CD4-positive, alpha-beta T cell treated with Interleukin-6 for 4 hours (primary cell): ENCODE results near the gene PGAP1.

ENCODE experiments used
- DNase-seq: peaks from one replicate; pipeline ENCODE4 v3.0.0-alpha.2; 2020; ENCODE audit warnings: mixed read lengths

PGAP1 gene

DNA sequence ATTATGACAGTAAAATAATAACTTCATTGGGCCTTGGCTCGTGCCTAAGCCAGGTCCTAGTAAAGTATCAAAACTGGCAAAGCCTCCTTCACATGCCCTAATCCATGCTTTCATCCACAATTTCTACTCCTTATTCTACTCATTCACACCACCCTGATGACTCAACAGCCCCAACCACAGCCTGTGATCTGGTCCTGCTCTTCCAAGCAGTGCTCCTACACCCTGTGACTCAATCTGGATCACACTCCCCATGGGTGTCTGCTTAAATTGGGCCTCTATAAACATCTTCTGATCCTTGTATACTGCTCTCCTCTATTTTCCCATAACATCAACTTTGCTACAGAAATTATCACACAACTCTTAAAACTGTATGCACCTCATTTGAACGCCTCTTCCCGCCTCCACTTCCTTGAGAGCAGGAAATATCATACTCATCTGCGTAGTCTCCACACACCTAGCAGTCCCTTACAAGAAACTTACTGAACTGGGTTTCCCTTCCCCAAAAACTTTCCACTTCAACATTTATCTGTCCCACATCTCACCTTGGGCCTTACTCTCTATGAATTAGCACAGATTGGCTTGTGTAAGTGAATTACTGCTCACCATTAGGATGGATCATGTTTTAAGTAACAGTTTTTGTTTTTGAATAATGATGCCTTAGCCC is 142.9 kb downstream of the PGAP1 start:
- no peak for DNase-seq
